GM23338 (cell line): ENCODE results near the gene LYPLAL1. TPM values are rescaled to one million over a fixed set of nuclear protein-coding genes. Genes with fewer than 3 reads are reported as not detected.

Experiments used
- ATAC-seq: fragments of 200-7000 bp; cut with Tn5 transposase; 3 replicates; pipeline ENCODE4 v1.9.1; 2020
- DNase-seq: peaks from one replicate; pipeline ENCODE4 v3.0.0-alpha.2; 2015; ENCODE audit warnings: low spot score
- H2AFZ ChIP-seq: fragments of 200-600 bp; sonication (generic); 2 replicates; pipeline ENCODE4 v1.8.0; 2016; ENCODE audit warnings: antibody characterized with exemption, mild to moderate bottlenecking, moderate library complexity
- H3F3A ChIP-seq: fragments of 200-600 bp; sonication (generic); replicated peaks from 2 replicates; pipeline ENCODE4 v1.8.0; 2017; ENCODE audit warnings: antibody characterized with exemption, mixed run types, low read depth
- H3K27ac ChIP-seq: fragments of 200-600 bp; sonication (generic); 2 replicates; pipeline ENCODE4 v1.6.1; 2016; ENCODE audit warnings: low read depth
- H3K27me3 ChIP-seq: fragments of 200-600 bp; sonication (generic); 2 replicates; pipeline ENCODE4 v1.8.0; 2016; ENCODE audit warnings: mild to moderate bottlenecking, mixed run types, moderate library complexity; ENCODE audit not compliant: insufficient read depth
- H3K36me3 ChIP-seq: fragments of 200-600 bp; sonication (generic); 2 replicates; pipeline ENCODE4 v1.8.0; 2016; ENCODE audit warnings: mild to moderate bottlenecking; ENCODE audit not compliant: insufficient read depth
- H3K4me1 ChIP-seq: fragments of 200-600 bp; sonication (generic); 2 replicates; pipeline ENCODE4 v1.8.0; 2016; ENCODE audit warnings: mild to moderate bottlenecking, moderate library complexity; ENCODE audit not compliant: insufficient read depth
- H3K4me2 ChIP-seq: fragments of 200-600 bp; sonication (generic); 2 replicates; pipeline ENCODE4 v1.7.1; 2017; ENCODE audit warnings: mixed run types
- H3K4me3 ChIP-seq: fragments of 200-600 bp; sonication (generic); 2 replicates; pipeline ENCODE4 v1.6.1; 2016; ENCODE audit warnings: mixed run types
- H3K79me2 ChIP-seq: fragments of 200-600 bp; sonication (generic); replicated peaks from 2 replicates; pipeline ENCODE4 v1.8.0; 2017; ENCODE audit warnings: mild to moderate bottlenecking; ENCODE audit not compliant: insufficient read depth
- H3K9me2 ChIP-seq: fragments of 200-600 bp; sonication (generic); 2 replicates; pipeline ENCODE4 v1.8.0; 2017; ENCODE audit not compliant: insufficient read depth
- H4K20me1 ChIP-seq: fragments of 200-600 bp; sonication (generic); replicated peaks from 2 replicates; pipeline ENCODE4 v1.8.0; 2017; ENCODE audit warnings: mild to moderate bottlenecking; ENCODE audit not compliant: insufficient read depth
- H3K27ac Mint-ChIP-seq: 2 replicates; pipeline ENCODE4 v1.8.0; 2020; ENCODE audit warnings: inconsistent platforms, mild to moderate bottlenecking, moderate library complexity, mixed read lengths
- H3K27me3 Mint-ChIP-seq: 3 replicates; pipeline ENCODE4 v1.8.0; 2022; ENCODE audit warnings: low read depth, mild to moderate bottlenecking, moderate library complexity, mixed read lengths, inconsistent platforms; ENCODE audit not compliant: insufficient read depth, poor library complexity
- H3K36me3 Mint-ChIP-seq: 3 replicates; pipeline ENCODE4 v1.8.0; 2021; ENCODE audit warnings: low read depth, mild to moderate bottlenecking, inconsistent platforms, moderate library complexity, mixed read lengths
- H3K4me1 Mint-ChIP-seq: 3 replicates; pipeline ENCODE4 v1.8.0; 2020; ENCODE audit warnings: mild to moderate bottlenecking, inconsistent platforms, mixed read lengths
- H3K4me3 Mint-ChIP-seq: 3 replicates; pipeline ENCODE4 v1.8.0; 2021; ENCODE audit warnings: moderate library complexity, mild to moderate bottlenecking, inconsistent platforms, mixed read lengths
- H3K9me3 Mint-ChIP-seq: 3 replicates; pipeline ENCODE4 v1.8.0; 2020; ENCODE audit warnings: moderate library complexity, mild to moderate bottlenecking, inconsistent platforms, mixed read lengths
- CTCF ChIP-seq, 2 experiments: fragments of 200-600 bp in 1 of 2; sonication (generic) in 1 of 2; conservative IDR thresholded peaks; 2 replicates each; pipeline versions ENCODE4 v1.5.1 to v1.6.1; 2016 to 2017; ENCODE audit warnings: antibody characterized with exemption in 2 of 2, low read depth in 2 of 2, mild to moderate bottlenecking in 2 of 2, moderate library complexity in 1 of 2
- EZH2 ChIP-seq: fragments of 200-600 bp; sonication (generic); IDR thresholded peaks from one replicate; pipeline ENCODE4 v1.8.0; 2017; ENCODE audit warnings: antibody characterized with exemption, mild to moderate bottlenecking, low read depth; ENCODE audit not compliant: unreplicated experiment
- EZH2phosphoT487 ChIP-seq: fragments of 200-600 bp; sonication (generic); IDR thresholded peaks from one replicate; pipeline ENCODE4 v1.8.1; 2018; ENCODE audit warnings: antibody characterized with exemption; ENCODE audit not compliant: unreplicated experiment
- JUNB ChIP-seq: IDR thresholded peaks from one replicate; pipeline ENCODE4 v1.6.1; 2016; ENCODE audit warnings: antibody characterized with exemption; ENCODE audit not compliant: unreplicated experiment
- NANOG ChIP-seq: IDR thresholded peaks from 2 replicates; pipeline ENCODE4 v1.6.1; 2016; ENCODE audit warnings: antibody characterized with exemption, borderline replicate concordance
- POLR2AphosphoS5 ChIP-seq: IDR thresholded peaks from 2 replicates; pipeline ENCODE4 v1.6.1; 2016; ENCODE audit warnings: antibody characterized with exemption, low read depth
- REST ChIP-seq: IDR thresholded peaks from one replicate; pipeline ENCODE4 v1.6.1; 2018; ENCODE audit warnings: antibody characterized with exemption; ENCODE audit not compliant: unreplicated experiment
- STAT1 ChIP-seq: IDR thresholded peaks from one replicate; pipeline ENCODE4 v1.6.1; 2016; ENCODE audit warnings: antibody characterized with exemption; ENCODE audit not compliant: unreplicated experiment
- ZNF331 ChIP-seq: fragments of 250-450 bp; sonication (Bioruptor Pico); IDR thresholded peaks from 2 replicates; pipeline ENCODE4 v1.5.0; 2020; ENCODE audit warnings: low read depth, mild to moderate bottlenecking, moderate library complexity
- ZNF462 ChIP-seq: fragments of 250-450 bp; sonication (Bioruptor Pico); IDR thresholded peaks from 2 replicates; pipeline ENCODE4 v1.5.0; 2020; ENCODE audit warnings: mild to moderate bottlenecking, moderate library complexity
- polyA plus RNA-seq: library from polyadenylated mRNA; unstranded; fragments of >200 nt; fragmentation: Nextera tagmentation; extraction: Ambion mirVana; gene quantifications from 2 replicates; pipeline ENCODE4 v1.2.1, GENCODE V29; 2016
- total RNA-seq: library from RNA; depleted of rRNA; stranded (reverse); fragments of >200 nt; shearing (Covaris generic); gene quantifications from 2 replicates; pipeline ENCODE4 v1.2.3, GENCODE V29; 2014

The LYPLAL1 gene
- total and polyA plus RNA-seq, 2 experiments from 2014 or later, result 9.9 to 60.2 TPM

GRCh38 chr1:219153723-219154122, 20.0 kb upstream of the LYPLAL1 start (continued):
- no peak for TF ChIP-seq REST
- TF ChIP-seq EZH2phosphoT487, result no peak
- TF ChIP-seq ZNF331 (CRISPR knock-in tag), result no peak

- no peaks in the 10 kb centered on the region for H4K20me1 ChIP-seq
- H3K9me2 ChIP-seq, result no peaks in the 10 kb centered on the region; the same call in 1 of the 2 replicates
- H3K79me2 ChIP-seq, result no peaks in the 10 kb centered on the region
- ATAC-seq (no peak), DNase-seq (no peak)
- no peaks in the 10 kb centered on the region for H3K27me3 ChIP-seq
- no peaks in the 10 kb centered on the region for H3K36me3 ChIP-seq
- no peak overlapping the region for H3K27ac Mint-ChIP-seq
- H3K36me3 Mint-ChIP-seq, result no peaks in the 10 kb centered on the region
- H3K27me3 Mint-ChIP-seq, result no peaks in the 10 kb centered on the region
- H3K4me1 ChIP-seq, result no peaks in the 10 kb centered on the region
- H3K9me3 Mint-ChIP-seq, result no peaks in the 10 kb centered on the region
- H3K4me3 Mint-ChIP-seq, result no peak overlapping the region
- H2AFZ ChIP-seq, result no peak overlapping the region
- H3F3A ChIP-seq, result no peaks in the 10 kb centered on the region
- H3K4me3 ChIP-seq, result no peak overlapping the region
- H3K4me2 ChIP-seq, result no peak overlapping the region
- H3K27ac ChIP-seq, result no peak overlapping the region
- no peaks in the 10 kb centered on the region; the same call in 2 of the 3 replicates for H3K4me1 Mint-ChIP-seq
- TF ChIP-seq JUNB, result no peak
- TF ChIP-seq EZH2phosphoT487, result no peak
- no peak for TF ChIP-seq EZH2
- no peak for TF ChIP-seq POLR2AphosphoS5
- no peak for TF ChIP-seq REST
- no peak for TF ChIP-seq ZNF462 (CRISPR knock-in tag)
- TF ChIP-seq STAT1, result no peak
- no peak for TF ChIP-seq NANOG
- no peak for TF ChIP-seq ZNF331 (CRISPR knock-in tag)
- TF ChIP-seq CTCF (conservative IDR thresholded peaks at IDR 0.05; ENCODE audit: low read depth in 2 of 2), result no peak
Observed at GRCh38 chr1:219155135-219155534, 18.5 kb upstream of the LYPLAL1 start.
